Islet of Langerhans (tissue), 1 donor: ENCODE data around the gene LVRN.

Experiments used
- FAIRE-seq: peaks from one replicate; lab custom pipeline; 2011; peaks lifted over from hg19 to GRCh38; lab: Jason Lieb, UNC

LVRN gene

GRCh38 chr5:115961381-115962238 is 665 bp upstream of the LVRN start:
- no peak for FAIRE-seq

GRCh38 chr5:115962565-115963402 is 509 bp downstream of the LVRN start:
- FAIRE-seq, result no peak

GRCh38 chr5:115963566-115963965 is 1.3 kb downstream of the LVRN start:
- FAIRE-seq, result no peak

DNA sequence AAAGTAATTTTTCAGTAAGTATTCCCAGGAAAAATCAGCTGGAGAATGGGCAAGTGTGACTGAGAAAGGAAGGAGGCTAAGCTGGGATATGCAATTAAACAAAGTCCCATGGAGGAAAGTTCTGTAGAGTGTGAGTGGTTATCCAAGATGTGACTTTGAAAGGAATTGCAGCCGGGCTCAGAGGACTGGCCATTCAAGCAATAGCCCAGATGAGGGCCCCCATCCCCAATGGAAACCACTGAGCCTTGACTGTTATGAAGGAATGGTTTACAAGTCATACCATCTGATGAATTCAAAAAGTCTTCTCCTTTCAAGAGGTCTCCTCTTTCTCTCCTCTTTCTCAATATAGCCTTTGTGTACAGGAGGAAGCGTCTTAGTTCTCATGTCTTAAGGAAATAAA is 6.5 kb downstream of the LVRN start:
- no peak for FAIRE-seq

GRCh38 chr5:115977096-115977495 is 14.8 kb downstream of the LVRN start:
- no peak for FAIRE-seq

DNA sequence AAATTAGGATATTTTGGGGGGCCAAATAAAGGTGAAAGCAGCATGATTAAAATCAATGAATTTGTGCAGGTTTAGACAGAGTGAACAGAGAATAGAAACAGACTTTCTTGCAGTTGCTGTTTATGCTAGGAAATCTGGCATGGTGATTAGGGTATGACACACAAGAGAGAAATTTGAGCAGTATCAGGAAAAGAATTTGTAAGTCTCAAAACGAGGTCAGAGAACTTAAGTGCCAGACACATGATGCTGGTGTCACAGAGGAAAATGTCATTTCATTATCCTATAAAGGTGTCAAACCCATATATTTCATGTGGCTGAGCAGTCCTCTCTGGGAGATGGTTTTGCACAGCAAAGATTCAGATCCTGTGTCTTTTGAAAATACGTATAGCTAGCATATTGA is 15.7 kb downstream of the LVRN start:
- no peak for FAIRE-seq

GRCh38 chr5:115978779-115979178 is 16.5 kb downstream of the LVRN start:
- no peak for FAIRE-seq

DNA sequence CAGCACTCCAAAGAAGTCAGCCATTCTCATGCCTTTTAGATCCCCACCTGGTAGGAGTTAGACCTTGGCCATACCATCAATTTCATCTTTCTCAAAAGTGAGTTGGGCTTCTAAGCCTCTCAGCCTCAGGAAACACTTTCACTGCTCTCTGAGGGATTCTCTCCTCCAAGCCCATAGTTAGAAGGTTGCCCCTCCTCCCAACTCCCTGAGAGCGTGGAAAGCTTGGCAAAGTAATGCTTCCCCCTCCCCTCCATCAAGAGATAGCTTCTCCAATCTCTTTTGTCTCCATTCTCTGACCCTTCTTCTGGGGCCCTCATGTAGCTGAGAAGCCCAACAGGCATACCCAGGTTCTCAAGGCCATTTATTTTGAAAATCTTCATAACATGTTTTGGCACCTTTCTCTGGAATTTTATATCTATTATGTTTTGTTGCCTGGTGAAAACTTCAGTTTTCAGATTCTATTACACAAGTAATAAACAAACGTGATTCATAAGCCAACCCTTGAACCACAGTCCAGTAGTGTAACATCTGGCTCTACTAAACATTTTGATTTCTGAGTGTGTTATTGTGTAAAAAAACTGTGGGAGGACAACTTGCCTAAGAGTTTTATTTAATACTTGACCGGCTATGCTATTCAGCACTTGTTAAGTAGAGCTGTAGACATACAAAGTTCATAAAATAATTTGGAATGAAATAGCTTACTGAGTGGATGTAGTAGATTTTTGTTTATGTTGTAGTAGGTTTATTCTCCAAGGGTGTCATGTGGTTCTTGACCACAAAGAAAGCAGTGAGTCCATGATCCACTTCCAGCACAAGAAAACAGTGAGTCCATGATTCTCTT is 17.1 kb downstream of the LVRN start:
- FAIRE-seq, result no peak

DNA sequence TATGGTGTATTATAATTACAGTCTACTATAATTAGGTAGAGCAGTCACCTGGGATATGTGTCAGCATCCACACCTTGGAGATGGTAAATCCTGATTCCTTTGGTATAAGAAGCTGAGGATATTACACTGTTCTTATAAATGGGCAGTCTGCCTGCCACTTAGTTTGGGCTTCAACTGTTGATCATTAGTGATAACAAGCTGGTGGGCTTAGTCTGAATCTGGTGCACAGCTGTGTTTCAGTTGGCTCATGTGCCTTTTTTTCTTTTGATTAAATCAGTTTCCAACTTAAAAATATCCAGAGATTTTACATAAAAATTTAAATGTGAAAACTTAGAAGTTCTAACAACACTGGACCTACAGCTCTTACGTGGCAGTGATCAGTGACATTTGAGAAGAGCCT is 21.2 kb downstream of the LVRN start:
- FAIRE-seq, result no peak

- no peak for FAIRE-seq
Measured at GRCh38 chr5:115985802-115986757, 23.8 kb downstream of the LVRN start.

DNA sequence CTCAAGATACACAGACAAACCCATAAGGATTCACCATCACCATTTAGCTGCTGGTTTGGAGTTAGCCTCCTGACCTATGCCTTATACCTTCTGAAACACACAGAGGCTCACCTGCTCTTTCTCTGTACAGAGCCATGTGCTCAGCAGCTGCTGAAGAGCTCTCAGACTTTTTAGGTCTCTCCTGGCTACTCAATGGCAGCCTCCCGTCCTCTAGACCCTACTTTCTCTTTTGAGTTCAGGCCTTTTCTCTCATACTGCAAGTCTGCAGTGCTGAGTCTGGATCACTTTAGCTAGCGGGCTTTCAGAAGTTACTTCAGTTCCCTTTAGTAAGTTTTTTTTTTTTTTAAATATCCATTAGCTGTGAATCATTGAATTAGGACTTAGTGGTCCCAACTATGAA is 25.7 kb downstream of the LVRN start:
- FAIRE-seq, result no peak

DNA sequence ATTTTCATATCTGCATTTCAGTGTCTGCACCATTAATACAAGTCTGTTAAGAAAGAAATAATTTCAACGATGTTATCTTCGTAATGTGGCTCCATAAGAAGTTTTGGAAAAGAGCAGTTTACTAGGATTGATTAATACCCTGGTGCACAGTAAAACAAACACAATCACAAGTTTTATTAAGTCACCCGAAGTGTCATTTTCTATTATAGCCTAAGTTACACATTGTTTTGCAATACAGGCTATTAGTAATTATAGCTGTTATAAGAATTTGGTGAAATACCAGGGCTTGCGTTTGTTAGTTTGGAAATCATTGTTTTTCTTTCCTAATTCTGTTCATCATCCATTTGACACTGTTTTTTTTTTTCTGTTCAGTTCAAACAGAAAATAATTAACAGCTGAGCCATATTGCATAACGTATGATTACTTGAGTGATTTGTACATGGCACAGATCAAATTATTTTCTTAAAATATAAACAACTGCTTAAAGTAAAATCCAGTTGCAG is 30.6 kb downstream of the LVRN start:
- no peak for FAIRE-seq

DNA sequence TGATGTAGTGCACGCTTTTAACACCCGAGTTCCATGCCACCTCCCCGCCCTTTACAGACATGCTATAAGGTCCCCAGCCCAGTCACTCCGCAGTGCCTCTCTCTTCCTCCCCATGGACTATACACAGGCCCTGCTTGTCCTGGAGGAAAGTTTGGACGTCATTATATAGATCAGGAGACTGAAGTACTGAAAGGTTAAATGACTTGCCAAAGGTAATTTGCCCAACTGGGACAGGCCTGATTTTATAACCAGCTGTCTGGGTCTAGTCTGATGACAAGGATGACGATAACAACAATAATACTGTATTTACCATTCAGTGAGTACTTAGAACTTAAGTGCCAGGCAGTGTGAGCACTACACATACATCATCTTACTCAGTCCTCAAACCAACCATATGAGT is 33.1 kb downstream of the LVRN start:
- no peak for FAIRE-seq

GRCh38 chr5:116002116-116002906 is 40.0 kb downstream of the LVRN start:
- no peak for FAIRE-seq

DNA sequence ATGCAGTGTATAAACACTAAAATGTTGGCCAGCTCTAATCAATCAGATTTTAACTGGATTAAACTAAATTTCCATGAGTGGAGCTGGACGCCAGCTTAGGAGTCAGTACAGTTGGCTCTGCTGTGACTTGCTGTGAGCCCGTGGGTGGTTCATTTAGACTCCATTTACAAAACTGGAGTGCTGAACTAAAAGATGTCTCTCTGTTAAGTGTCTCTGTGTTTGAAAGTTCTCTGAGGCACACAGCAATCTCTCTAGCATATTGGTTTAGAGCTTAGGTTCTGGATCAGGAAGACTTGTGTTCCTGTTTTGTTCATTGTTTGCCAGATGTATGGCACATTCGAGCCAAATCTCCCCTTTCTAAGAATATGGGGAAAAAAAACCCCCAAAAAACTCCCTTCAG is 42.0 kb downstream of the LVRN start:
- no peak for FAIRE-seq

- no peak for FAIRE-seq
Measured at GRCh38 chr5:116009806-116010205, 47.5 kb downstream of the LVRN start.

DNA sequence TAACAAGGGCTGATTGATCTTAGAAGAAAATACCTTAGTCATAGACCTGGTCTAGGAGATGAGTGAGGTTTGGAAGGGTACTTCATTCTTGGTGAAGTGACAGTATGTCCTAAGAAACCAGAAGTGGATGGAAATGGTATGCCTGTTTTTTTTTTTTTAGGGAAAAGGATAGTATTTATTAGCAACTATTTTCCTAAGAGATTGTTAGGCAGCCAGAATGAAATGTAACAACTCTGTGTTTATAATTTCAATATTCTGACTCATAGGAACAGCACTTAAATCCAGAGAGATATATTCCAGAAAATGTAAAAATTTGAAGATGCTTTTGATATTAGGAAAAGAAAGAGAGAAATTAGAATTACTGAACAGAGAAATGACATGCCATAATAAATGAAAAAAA is 48.8 kb downstream of the LVRN start:
- FAIRE-seq, result no peak

DNA sequence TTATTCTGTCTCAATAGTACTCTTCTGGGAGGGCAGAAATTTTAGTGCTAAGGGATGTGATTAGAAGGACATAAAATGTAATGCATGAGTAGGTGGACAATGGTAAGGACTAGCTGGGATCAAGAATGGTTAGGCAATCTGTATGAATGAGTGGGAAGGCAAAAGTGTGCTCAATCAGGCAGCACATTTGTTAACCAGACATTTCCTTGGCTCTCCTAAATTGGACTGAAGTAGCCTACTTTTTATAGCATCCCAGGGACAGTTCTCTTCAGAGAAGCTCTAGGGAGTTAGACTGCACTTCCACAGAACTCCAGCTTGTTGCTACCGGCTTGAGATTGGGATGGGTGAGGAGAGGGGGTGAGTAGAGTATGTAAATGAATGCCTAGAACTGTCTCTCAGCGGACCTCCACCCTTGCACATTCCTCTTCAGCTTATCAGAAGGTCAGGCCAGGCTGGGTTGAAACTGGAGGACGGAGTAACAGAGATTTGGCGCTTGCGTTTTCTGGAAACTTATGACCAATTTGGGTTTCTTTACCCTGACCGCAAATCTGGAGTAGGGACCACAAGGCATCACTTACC is 51.0 kb downstream of the LVRN start:
- FAIRE-seq, result no peak

GRCh38 chr5:116013936-116014335 is 51.7 kb downstream of the LVRN start:
- no peak for FAIRE-seq

GRCh38 chr5:116023619-116024018 is 61.3 kb downstream of the LVRN start:
- FAIRE-seq, result no peak
